Pulmonary artery endothelial cell (primary cell): ENCODE data around the gene ABTB2. TPM values are rescaled to one million over a fixed set of nuclear protein-coding genes. Genes with fewer than 3 reads are reported as not detected.

ENCODE experiments used
- DNase-seq: peaks from one replicate; pipeline ENCODE4 v3.0.0-alpha.2; 2011; ENCODE audit warnings: low read depth, low spot score
- total RNA-seq: library from RNA; depleted of rRNA; stranded (reverse); fragments of >200 nt; gene quantifications from 2 replicates; pipeline ENCODE4 v1.2.3, GENCODE V29; 2014

Gene ABTB2
- total RNA-seq, 1 donor from 2014 or later: 0.07 TPM

- DNase-seq: no peak
Measured at GRCh38 chr11:34315394-34315793, 42.4 kb downstream of the ABTB2 start.

GRCh38 chr11:34314936-34315335 lies 42.9 kb downstream of the ABTB2 start:
- DNase-seq: no peak

GRCh38 chr11:34314176-34314575 lies 43.6 kb downstream of the ABTB2 start:
- DNase-seq: no peak

- DNase-seq: no peak
Measured at GRCh38 chr11:34313099-34313517, 44.7 kb downstream of the ABTB2 start.

GRCh38 chr11:34311126-34311525 lies 46.7 kb downstream of the ABTB2 start:
- no peak for DNase-seq

- DNase-seq: no peak
Measured at GRCh38 chr11:34309965-34310364, 47.8 kb downstream of the ABTB2 start.

GRCh38 chr11:34308913-34309585 lies 48.8 kb downstream of the ABTB2 start:
- DNase-seq: no peak

- DNase-seq: no peak
Measured at GRCh38 chr11:34308049-34308912, 49.5 kb downstream of the ABTB2 start.

- DNase-seq: no peak
Measured at GRCh38 chr11:34305780-34306179, 52.0 kb downstream of the ABTB2 start.

- no peak for DNase-seq
Measured at GRCh38 chr11:34305193-34305592, 52.6 kb downstream of the ABTB2 start.

- no peak for DNase-seq
Measured at GRCh38 chr11:34303028-34303570, 54.7 kb downstream of the ABTB2 start.

GRCh38 chr11:34302046-34302921 lies 55.5 kb downstream of the ABTB2 start:
- no peak for DNase-seq

- DNase-seq: no peak
Measured at GRCh38 chr11:34300926-34301295, 56.9 kb downstream of the ABTB2 start.

- DNase-seq: no peak
Measured at GRCh38 chr11:34300026-34300925, 57.5 kb downstream of the ABTB2 start.

GRCh38 chr11:34299284-34299972 lies 58.4 kb downstream of the ABTB2 start:
- DNase-seq: no peak

GRCh38 chr11:34298871-34299270 lies 58.9 kb downstream of the ABTB2 start:
- DNase-seq: no peak

- DNase-seq: no peak
Measured at GRCh38 chr11:34296412-34296811, 61.4 kb downstream of the ABTB2 start.

- no peak for DNase-seq
Measured at GRCh38 chr11:34292546-34292945, 65.3 kb downstream of the ABTB2 start.

- no peak for DNase-seq
Measured at GRCh38 chr11:34292111-34292510, 65.7 kb downstream of the ABTB2 start.

- DNase-seq: no peak
Measured at GRCh38 chr11:34290926-34291325, 66.9 kb downstream of the ABTB2 start.
